ENCODE results near the gene TAL2.

Gene TAL2

DNA sequence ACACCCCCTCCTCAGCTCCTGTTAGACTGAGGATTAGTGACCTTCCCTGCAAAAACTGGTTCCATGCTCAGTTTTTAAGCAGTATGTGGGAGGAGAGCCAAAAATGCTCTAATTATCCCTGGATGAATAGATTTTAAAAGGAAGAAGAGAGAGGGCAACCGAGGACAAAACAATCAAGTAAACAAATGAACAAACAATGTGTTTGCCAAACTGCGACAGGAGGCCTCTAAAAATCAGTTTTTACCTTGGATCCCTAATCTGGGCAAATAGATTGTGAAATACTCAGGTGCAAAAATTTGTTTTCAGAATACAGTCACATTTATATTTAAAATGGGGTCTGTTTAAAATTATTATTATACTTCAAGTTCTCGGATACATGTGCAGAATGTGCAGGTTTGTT lies 8.5 kb downstream of the TAL2 start:
- CTCF ChIA-PET = no interaction called here
- no peak overlapping the region for H3K4me3 ChIP-seq (ENCODE audit: low read depth, low read length)
- TF ChIP-seq, protein P1, sequence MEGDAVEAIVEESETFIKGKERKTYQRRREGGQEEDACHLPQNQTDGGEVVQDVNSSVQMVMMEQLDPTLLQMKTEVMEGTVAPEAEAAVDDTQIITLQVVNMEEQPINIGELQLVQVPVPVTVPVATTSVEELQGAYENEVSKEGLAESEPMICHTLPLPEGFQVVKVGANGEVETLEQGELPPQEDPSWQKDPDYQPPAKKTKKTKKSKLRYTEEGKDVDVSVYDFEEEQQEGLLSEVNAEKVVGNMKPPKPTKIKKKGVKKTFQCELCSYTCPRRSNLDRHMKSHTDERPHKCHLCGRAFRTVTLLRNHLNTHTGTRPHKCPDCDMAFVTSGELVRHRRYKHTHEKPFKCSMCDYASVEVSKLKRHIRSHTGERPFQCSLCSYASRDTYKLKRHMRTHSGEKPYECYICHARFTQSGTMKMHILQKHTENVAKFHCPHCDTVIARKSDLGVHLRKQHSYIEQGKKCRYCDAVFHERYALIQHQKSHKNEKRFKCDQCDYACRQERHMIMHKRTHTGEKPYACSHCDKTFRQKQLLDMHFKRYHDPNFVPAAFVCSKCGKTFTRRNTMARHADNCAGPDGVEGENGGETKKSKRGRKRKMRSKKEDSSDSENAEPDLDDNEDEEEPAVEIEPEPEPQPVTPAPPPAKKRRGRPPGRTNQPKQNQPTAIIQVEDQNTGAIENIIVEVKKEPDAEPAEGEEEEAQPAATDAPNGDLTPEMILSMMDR (IDR thresholded peaks at IDR 0.05; ENCODE audit: insufficient read depth, low read length, missing control alignments) = no peak
- no peak for DNase-seq (ENCODE audit: low read depth, low spot score)
- POLR2A ChIA-PET = no interaction called here

- no peak for DNase-seq (ENCODE audit: low read depth, low spot score)
- POLR2A ChIA-PET = no interaction called here
- no peak overlapping the region for H3K4me3 ChIP-seq (ENCODE audit: low read depth, low read length)
- CTCF ChIA-PET = no interaction called here
- TF ChIP-seq, protein P1 (IDR thresholded peaks at IDR 0.05; ENCODE audit: insufficient read depth, low read length, missing control alignments) = no peak
Measured at GRCh38 chr9:105672711-105673234, 10.5 kb downstream of the TAL2 start.

- ChIA-PET POLR2A (no interaction called here), CTCF (no interaction called here)
- no peak for DNase-seq (ENCODE audit: low read depth, low spot score)
- no peak overlapping the region for H3K4me3 ChIP-seq (ENCODE audit: low read depth, low read length)
- TF ChIP-seq, protein P1 (IDR thresholded peaks at IDR 0.05; ENCODE audit: insufficient read depth, low read length, missing control alignments) = no peak
Measured at GRCh38 chr9:105673850-105674387, 11.7 kb downstream of the TAL2 start.

GRCh38 chr9:105676351-105676923 lies 14.2 kb downstream of the TAL2 start:
- POLR2A ChIA-PET = no interaction called here
- TF ChIP-seq, protein P1 (IDR thresholded peaks at IDR 0.05; ENCODE audit: insufficient read depth, low read length, missing control alignments) = no peak
- no peak overlapping the region for H3K4me3 ChIP-seq (ENCODE audit: low read depth, low read length)
- DNase-seq (ENCODE audit: low read depth, low spot score) = no peak
- CTCF ChIA-PET = no interaction called here

GRCh38 chr9:105678163-105678562 lies 15.9 kb downstream of the TAL2 start:
- DNase-seq (ENCODE audit: low read depth, low spot score) = no peak
- TF ChIP-seq, protein P1 (IDR thresholded peaks at IDR 0.05; ENCODE audit: insufficient read depth, low read length, missing control alignments) = no peak
- POLR2A ChIA-PET = no interaction called here
- H3K4me3 ChIP-seq (ENCODE audit: low read depth, low read length) = no peak overlapping the region
- CTCF ChIA-PET = no interaction called here

GRCh38 chr9:105678781-105679180 lies 16.5 kb downstream of the TAL2 start:
- H3K4me3 ChIP-seq (ENCODE audit: low read depth, low read length) = no peak overlapping the region
- ChIA-PET POLR2A (no interaction called here), CTCF (interaction anchor here (1.0 kb wide), 1 partner anchor 10 kb away, joined by 4 read pairs; no protein-coding TSS in a partner anchor)
- TF ChIP-seq, protein P1 (IDR thresholded peaks at IDR 0.05; ENCODE audit: insufficient read depth, low read length, missing control alignments) = no peak
- DNase-seq (ENCODE audit: low read depth, low spot score) = no peak

Measured in AG04449 (cell line).